Myometrial cell (primary cell): ENCODE results near the gene SYT17. TPM values are rescaled to one million over a fixed set of nuclear protein-coding genes. Genes with fewer than 3 reads are reported as not detected.

Experiments used
- total RNA-seq: library from RNA; depleted of rRNA; stranded (reverse); fragments of >200 nt; gene quantifications from 2 replicates; pipeline ENCODE4 v1.2.3, GENCODE V29; 2015

SYT17 gene, protein sequence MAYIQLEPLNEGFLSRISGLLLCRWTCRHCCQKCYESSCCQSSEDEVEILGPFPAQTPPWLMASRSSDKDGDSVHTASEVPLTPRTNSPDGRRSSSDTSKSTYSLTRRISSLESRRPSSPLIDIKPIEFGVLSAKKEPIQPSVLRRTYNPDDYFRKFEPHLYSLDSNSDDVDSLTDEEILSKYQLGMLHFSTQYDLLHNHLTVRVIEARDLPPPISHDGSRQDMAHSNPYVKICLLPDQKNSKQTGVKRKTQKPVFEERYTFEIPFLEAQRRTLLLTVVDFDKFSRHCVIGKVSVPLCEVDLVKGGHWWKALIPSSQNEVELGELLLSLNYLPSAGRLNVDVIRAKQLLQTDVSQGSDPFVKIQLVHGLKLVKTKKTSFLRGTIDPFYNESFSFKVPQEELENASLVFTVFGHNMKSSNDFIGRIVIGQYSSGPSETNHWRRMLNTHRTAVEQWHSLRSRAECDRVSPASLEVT
- total RNA-seq: not detected in 2 replicates

DNA sequence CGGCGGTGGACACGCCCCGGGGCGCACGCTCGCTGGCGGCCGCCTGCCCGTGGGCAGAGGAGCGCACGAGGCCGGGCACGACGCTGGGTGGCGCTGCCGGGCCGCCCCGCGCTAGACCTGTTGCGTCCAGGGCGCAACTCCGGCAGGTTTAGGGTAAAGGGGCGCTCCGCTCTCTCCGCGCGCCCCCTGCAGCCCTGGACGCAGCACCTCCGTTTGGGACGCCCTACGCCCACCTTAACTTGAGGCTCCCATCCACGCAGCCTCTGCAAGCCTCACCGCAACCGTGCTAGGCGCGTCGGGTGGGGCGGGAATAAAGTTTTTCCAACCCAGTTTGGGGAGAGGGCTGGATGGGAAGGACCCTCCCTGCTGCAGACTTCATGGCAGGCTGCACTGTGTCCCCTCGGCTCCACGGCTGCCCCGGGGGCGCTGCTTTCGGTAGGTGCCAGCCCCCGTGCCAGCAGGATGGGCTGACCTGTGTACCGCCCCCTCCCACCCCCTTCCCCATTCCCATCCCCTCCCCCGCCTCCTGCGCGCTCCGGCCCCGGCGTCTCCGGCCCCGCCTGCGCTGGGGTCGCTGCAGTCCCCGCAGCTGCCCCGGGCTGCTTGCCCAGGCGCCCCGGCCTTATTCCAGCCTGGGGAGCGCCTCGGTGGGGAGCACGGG, at the start of gene SYT17:
TSS of gene SYT17 (plus strand) at position 531 of the 661 bp plus-strand sequence. CDS start 407 bp downstream, outside the sequence.

GRCh38 chr16:19285431-19285830, 117.4 kb downstream of the SYT17 start, which contains the start of gene CLEC19A:
TSS of gene CLEC19A (plus strand) at chr16:19285731. CDS start at chr16:19285852, 121 bp downstream.

Other genes with a start within 250 kb of the SYT17 start
- 17.9 and 20.7 TPM in 2 replicates for gene SMG1, start 241.8 kb upstream of the SYT17 start, total RNA-seq
- gene TMC7, start 184.3 kb upstream of the SYT17 start, total RNA-seq: under 0.01 TPM in 2 replicates
- gene COQ7, start 100.6 kb upstream of the SYT17 start, total RNA-seq: 6.2 and 22.2 TPM in 2 replicates
- 19.0 and 29.6 TPM in 2 replicates for gene ITPRIPL2, start 54.3 kb upstream of the SYT17 start, total RNA-seq
- not detected in 2 replicates for gene CLEC19A, start 117.5 kb downstream of the SYT17 start, total RNA-seq
- gene TMC5, start 249.6 kb downstream of the SYT17 start, total RNA-seq: not detected in 2 replicates